22Rv1 (cell line): ENCODE results near the gene FUT8.

ENCODE experiments used
- H3K27ac ChIP-seq: fragments of 450-650 bp; 2 replicates; pipeline ENCODE4 v1.5.1; 2017
- ZFX ChIP-seq: fragments of 450-650 bp; IDR thresholded peaks from 2 replicates; pipeline ENCODE4 v1.6.1; 2017; ENCODE audit warnings: antibody characterized with exemption, borderline replicate concordance
- TF ChIP-seq, protein P1 (sequence below): fragments of 450-650 bp; IDR thresholded peaks from 2 replicates; pipeline ENCODE4 v1.5.1; 2017; ENCODE audit warnings: mild to moderate bottlenecking

FUT8 gene

DNA sequence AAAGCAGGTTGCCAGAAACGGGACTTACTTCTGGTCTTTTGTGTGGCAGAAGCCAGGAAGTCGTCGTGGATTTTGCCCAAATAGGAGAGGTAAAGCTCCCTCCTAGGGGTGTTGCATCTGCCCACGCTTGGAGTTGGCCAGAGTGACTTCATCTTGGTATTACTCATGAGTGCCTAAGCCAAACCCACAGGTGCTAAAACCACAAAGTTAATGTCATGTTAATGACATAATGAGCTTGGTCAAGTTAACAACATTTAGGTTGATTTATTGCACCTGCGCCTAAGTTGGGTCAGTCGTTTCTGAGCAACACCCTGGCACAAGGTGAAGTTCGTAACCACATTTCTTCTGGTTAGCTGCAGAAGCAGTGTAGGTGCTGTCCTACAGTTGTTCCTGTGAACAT lies 225.2 kb downstream of the FUT8 start:
- TF ChIP-seq ZFX: no peak
- no peak overlapping the region for H3K27ac ChIP-seq

DNA sequence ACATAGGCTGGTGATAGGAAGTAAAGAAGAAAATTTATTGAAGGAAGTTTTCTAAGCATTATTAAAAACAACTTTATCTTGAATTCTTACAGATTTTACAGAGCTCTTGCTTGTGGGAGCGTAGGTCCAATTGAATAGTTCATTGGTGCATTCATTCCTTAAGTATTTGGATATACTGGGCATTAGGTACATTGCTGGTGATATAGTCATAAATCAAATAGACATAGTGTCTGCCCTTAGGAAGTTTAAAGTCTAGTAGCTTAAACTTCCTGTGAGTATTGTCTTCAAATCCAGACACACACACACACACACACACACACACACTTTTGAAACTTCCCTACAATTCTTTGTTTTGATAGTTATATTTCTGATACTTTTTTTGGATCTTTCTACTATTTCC lies 226.7 kb downstream of the FUT8 start:
- no peak for TF ChIP-seq ZFX
- TF ChIP-seq, protein P1, sequence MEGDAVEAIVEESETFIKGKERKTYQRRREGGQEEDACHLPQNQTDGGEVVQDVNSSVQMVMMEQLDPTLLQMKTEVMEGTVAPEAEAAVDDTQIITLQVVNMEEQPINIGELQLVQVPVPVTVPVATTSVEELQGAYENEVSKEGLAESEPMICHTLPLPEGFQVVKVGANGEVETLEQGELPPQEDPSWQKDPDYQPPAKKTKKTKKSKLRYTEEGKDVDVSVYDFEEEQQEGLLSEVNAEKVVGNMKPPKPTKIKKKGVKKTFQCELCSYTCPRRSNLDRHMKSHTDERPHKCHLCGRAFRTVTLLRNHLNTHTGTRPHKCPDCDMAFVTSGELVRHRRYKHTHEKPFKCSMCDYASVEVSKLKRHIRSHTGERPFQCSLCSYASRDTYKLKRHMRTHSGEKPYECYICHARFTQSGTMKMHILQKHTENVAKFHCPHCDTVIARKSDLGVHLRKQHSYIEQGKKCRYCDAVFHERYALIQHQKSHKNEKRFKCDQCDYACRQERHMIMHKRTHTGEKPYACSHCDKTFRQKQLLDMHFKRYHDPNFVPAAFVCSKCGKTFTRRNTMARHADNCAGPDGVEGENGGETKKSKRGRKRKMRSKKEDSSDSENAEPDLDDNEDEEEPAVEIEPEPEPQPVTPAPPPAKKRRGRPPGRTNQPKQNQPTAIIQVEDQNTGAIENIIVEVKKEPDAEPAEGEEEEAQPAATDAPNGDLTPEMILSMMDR: no peak
- no peak overlapping the region for H3K27ac ChIP-seq

DNA sequence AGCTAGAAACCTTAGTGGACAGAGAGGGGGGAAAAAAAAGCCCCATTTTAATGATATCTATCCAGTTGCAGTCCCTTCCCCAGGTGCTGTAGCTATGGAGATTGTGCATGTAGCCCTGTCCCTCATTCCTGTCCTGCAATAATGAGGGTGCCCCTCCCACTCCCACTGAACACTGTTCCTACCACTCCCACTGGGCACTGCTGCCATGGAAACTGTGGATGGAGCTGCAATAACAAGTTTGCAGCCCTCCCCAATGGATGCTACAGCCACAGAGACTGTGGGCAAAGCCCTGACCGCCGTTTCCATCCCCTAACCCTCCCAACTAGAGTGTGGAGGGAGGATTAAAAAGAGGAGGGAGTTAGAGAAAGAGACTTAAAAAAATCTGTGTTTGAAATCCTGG lies 238.3 kb downstream of the FUT8 start:
- TF ChIP-seq, protein P1: no peak
- TF ChIP-seq ZFX: no peak
- no peak overlapping the region for H3K27ac ChIP-seq

DNA sequence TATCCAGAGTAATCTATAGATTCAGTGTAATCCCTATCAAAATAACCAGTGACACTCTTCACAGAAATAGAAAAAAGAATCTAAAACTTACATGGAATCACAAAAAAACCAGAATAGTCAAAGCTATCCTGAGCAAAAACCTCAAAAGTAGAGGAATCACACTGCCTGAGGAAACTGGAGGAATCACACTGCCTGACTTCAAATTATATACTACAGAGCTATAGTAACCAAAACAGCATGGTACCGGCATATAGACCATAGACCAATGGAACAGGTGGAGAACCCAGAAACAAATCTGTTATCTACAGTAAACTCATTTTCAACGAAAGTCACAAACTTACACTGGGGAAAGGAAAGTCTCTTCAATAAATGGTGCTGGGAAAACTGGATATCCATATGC lies 244.0 kb downstream of the FUT8 start:
- H3K27ac ChIP-seq: no peak overlapping the region
- TF ChIP-seq, protein P1: no peak
- TF ChIP-seq ZFX: no peak

DNA sequence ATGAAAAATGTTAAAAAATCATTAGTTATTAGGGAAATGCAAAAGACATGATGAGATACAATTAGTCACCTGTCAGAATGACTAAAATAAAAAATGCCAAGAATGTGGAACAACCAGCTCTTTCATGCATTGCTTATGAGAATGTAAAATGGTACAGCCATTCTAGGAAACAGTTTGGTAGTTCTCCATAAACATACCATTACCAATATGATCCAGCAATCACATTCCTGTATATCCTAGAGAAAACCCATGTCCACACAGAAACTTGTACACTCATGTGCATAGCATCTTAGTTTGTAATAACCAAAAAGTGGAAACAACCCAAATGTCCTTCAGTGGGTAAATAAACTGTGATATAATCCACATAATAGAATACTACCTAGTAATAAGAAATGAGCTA lies 245.7 kb downstream of the FUT8 start:
- no peak overlapping the region for H3K27ac ChIP-seq
- TF ChIP-seq, protein P1: no peak
- TF ChIP-seq ZFX: no peak

DNA sequence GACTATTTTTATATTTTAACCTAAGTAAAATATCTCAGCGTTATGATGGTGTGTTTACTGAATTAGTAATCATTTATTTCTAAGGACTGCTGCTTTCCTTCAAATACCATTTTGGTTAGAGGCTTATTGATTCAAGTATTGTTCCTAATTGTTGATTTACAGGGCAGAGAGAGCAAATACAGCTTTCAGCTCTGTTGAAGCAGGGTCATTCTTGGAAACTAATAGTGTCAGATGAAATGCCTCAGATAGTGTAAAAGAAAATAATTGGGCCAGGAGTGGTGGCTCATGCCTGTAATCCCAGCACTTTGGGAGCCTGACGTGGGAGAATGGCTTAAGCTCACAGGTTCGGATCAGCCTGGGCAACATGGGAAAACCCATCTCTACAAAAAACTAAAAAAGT lies 249.3 kb downstream of the FUT8 start:
- no peak overlapping the region for H3K27ac ChIP-seq
- TF ChIP-seq ZFX: no peak
- TF ChIP-seq, protein P1: no peak

DNA sequence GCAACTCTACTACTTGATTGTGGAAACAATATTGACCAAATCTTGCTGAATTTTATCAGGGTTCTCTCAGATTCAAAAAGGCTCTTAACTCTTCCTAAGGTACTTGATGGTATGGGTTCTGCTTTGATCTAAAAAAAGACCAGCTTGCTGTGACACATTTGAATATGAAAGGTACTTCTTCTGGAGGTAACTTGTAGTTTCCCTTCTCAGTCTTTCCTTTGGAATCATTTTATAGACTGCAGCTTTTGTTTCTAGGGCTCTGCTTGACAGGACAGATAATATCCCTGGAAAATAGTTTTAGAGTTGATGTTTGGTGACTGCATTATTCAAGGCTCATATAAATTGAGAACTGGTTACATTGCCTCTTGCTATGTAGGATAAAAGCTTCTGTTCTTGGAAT lies 251.9 kb downstream of the FUT8 start:
- TF ChIP-seq ZFX: no peak
- H3K27ac ChIP-seq: no peak overlapping the region

DNA sequence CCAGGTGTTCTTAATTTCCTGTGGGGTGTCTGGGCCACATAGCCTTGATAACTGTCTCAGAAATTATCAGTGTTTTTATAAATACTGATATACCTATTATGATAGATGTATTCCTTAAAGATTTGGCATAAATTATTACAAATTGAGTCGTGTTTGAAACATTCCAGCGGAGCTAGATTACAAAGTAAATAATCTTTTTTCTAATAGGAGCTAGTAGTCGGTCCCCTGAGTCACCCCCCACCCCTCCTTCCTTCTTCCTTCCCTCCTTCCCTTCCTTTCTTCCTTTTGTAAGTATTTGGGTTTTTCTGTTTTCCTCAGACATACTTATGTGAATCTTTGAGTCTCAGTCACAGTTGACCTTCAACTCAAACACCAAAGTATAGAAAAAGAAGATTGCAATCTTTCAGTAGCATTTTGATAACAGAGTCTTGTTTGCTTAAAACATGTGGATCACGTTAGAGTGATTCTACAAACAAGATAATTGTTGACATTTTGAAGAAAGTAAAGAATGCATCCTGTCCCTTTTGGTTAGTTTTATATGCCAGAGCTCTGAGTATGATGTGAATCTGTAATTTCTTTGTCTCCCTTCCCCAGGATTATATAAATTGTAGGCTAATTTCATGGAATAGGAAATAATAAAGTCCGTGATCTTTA lies 264.0 kb downstream of the FUT8 start:
- TF ChIP-seq ZFX: no peak
- TF ChIP-seq, protein P1: no peak
- peak overlapping the region; percentile 22; the same call in 1 of the 2 replicates for H3K27ac ChIP-seq
